Caco-2 (cell line): ENCODE data around the gene PRSS57. TPM values are rescaled to one million over a fixed set of nuclear protein-coding genes. Genes with fewer than 3 reads are reported as not detected.

ENCODE experiments used
- BruUV-seq: library from RNA; stranded (reverse); fragments of 400-500 nt; replicated peaks from 2 replicates; lab custom pipeline; 2021; lab: Mats Ljungman, UMichigan
- CTCF ChIA-PET: fragments of 300-600 bp; sonication (Branson Sonifier 250); formaldehyde crosslinking; loops from one replicate; lab custom pipeline; 2022; ENCODE audit warnings: antibody characterized with exemption; lab: Charles Lee
- POLR2A ChIA-PET: fragments of 300-600 bp; sonication (Branson Sonifier 250); formaldehyde crosslinking; loops from one replicate; lab custom pipeline; 2022; ENCODE audit warnings: antibody characterized with exemption; lab: Charles Lee
- DNase-seq, 2 experiments: peaks; one replicate each; pipeline versions ENCODE4 v3.0.0 to v3.0.0-alpha.2; 2020 to 2022
- H3K27me3 ChIP-seq: replicated peaks from 2 replicates; pipeline ENCODE4 v1.6.0; 2011; ENCODE audit warnings: low read length; ENCODE audit not compliant: control insufficient read depth, insufficient read depth
- H3K36me3 ChIP-seq: 2 replicates; pipeline ENCODE4 v1.5.1; 2011; ENCODE audit warnings: low read length; ENCODE audit not compliant: control insufficient read depth, insufficient read depth
- H3K4me1 ChIP-seq: fragments of 250-450 bp; sonication (Bioruptor Pico); 2 replicates; pipeline ENCODE4 v1.5.1; 2020; ENCODE audit warnings: mild to moderate bottlenecking
- H3K4me3 ChIP-seq: 2 replicates; pipeline ENCODE4 v1.5.1; 2011; ENCODE audit warnings: low read depth, mild to moderate bottlenecking, control low read depth, low read length
- H3K9me3 ChIP-seq: fragments of 250-450 bp; sonication (Bioruptor Pico); 2 replicates; pipeline ENCODE4 v1.5.1; 2020; ENCODE audit warnings: mild to moderate bottlenecking, moderate library complexity
- H3K27ac Mint-ChIP-seq: one replicate; pipeline ENCODE4 v1.8.0; 2022; ENCODE audit warnings: mixed read lengths; ENCODE audit not compliant: unreplicated experiment
- H3K27me3 Mint-ChIP-seq: one replicate; pipeline ENCODE4 v1.8.0; 2022; ENCODE audit warnings: mixed read lengths; ENCODE audit not compliant: insufficient read depth, unreplicated experiment
- H3K36me3 Mint-ChIP-seq: one replicate; pipeline ENCODE4 v1.8.0; 2022; ENCODE audit warnings: mild to moderate bottlenecking, mixed read lengths; ENCODE audit not compliant: insufficient read depth, unreplicated experiment
- H3K4me1 Mint-ChIP-seq: one replicate; pipeline ENCODE4 v1.8.0; 2022; ENCODE audit warnings: low read depth, mixed read lengths; ENCODE audit not compliant: unreplicated experiment
- H3K4me3 Mint-ChIP-seq: one replicate; pipeline ENCODE4 v1.8.0; 2022; ENCODE audit warnings: mild to moderate bottlenecking, moderate library complexity, mixed read lengths; ENCODE audit not compliant: unreplicated experiment
- H3K9me3 Mint-ChIP-seq: one replicate; pipeline ENCODE4 v1.8.0; 2022; ENCODE audit warnings: mixed read lengths; ENCODE audit not compliant: unreplicated experiment
- intact Hi-C: fragments of 100-400 bp; cut with micrococcal nuclease; formaldehyde crosslinking; loops from one replicate; pipeline ENCODE4 v1.10.0; 2022; ENCODE audit not compliant: unreplicated experiment
- total RNA-seq: library from RNA; stranded (reverse); gene quantifications from 2 replicates; pipeline ENCODE4 v1.2.3, GENCODE V29; 2022
- TF ChIP-seq, protein P1 (sequence below), 2 experiments: fragments of 200-600 bp in 1 of 2; IDR thresholded peaks; 1 replicate in 1 of 2; 2 replicates in 1 of 2; pipeline versions ENCODE4 v1.5.1 to v1.8.0; 2011 to 2022; ENCODE audit warnings: antibody characterized with exemption in 1 of 2, control low read depth in 1 of 2, inconsistent platforms in 1 of 2, low read depth in 1 of 2, low read length in 1 of 2, mild to moderate bottlenecking in 1 of 2, moderate library complexity in 1 of 2; ENCODE audit not compliant: insufficient read depth in 1 of 2, severe bottlenecking in 1 of 2, unreplicated experiment in 1 of 2

The PRSS57 gene
- total RNA-seq, 1 experiment from 2014 or later, result not detected

GRCh38 chr19:681029-682019 is 13.9 kb downstream of the PRSS57 start:
- CTCF ChIA-PET, result interaction anchor here (0.5 to 0.9 kb wide), 3 partner anchors 10 to 72 kb away, joined by 3 to 11 read pairs (median 4); no protein-coding TSS in a partner anchor
- no peaks in the 10 kb centered on the region for H3K4me1 Mint-ChIP-seq

GRCh38 chr19:680287-681028 is 14.8 kb downstream of the PRSS57 start:
- DNase-seq, result peak; percentile 98 to 99
- Histone ChIP-seq H3K4me3 (peak overlapping the region; percentile 61), H3K36me3 (no peaks in the 10 kb centered on the region; the same call in 1 of the 2 replicates), H3K9me3 (no peaks in the 10 kb centered on the region), H3K27me3 (no peaks in the 10 kb centered on the region), H3K4me1 (peaks cover 11% of the 10 kb centered on the region)
- peak overlapping the region; percentile 75 for H3K4me3 Mint-ChIP-seq
- TF ChIP-seq, protein P1, sequence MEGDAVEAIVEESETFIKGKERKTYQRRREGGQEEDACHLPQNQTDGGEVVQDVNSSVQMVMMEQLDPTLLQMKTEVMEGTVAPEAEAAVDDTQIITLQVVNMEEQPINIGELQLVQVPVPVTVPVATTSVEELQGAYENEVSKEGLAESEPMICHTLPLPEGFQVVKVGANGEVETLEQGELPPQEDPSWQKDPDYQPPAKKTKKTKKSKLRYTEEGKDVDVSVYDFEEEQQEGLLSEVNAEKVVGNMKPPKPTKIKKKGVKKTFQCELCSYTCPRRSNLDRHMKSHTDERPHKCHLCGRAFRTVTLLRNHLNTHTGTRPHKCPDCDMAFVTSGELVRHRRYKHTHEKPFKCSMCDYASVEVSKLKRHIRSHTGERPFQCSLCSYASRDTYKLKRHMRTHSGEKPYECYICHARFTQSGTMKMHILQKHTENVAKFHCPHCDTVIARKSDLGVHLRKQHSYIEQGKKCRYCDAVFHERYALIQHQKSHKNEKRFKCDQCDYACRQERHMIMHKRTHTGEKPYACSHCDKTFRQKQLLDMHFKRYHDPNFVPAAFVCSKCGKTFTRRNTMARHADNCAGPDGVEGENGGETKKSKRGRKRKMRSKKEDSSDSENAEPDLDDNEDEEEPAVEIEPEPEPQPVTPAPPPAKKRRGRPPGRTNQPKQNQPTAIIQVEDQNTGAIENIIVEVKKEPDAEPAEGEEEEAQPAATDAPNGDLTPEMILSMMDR (IDR thresholded peaks at IDR 0.05; ENCODE audit: insufficient read depth in 1 of 2, low read depth in 1 of 2, low read length in 1 of 2, severe bottlenecking in 1 of 2, unreplicated experiment in 1 of 2), result peak; percentile 23 to 45
- no peaks in the 10 kb centered on the region for H3K9me3 Mint-ChIP-seq
- peaks cover 1% of the 10 kb centered on the region for H3K4me1 Mint-ChIP-seq
- H3K27me3 Mint-ChIP-seq, result no peaks in the 10 kb centered on the region
- CTCF ChIA-PET, result interaction anchor here (0.5 to 1.6 kb wide), 4 partner anchors 9 to 73 kb away, joined by 3 to 11 read pairs (median 4); no protein-coding TSS in a partner anchor
- H3K27ac Mint-ChIP-seq, result peak overlapping the region; percentile 82
- peaks cover 33% of the 10 kb centered on the region for H3K36me3 Mint-ChIP-seq
- POLR2A ChIA-PET, result interaction anchor here (0.5 to 1.5 kb wide), 4 partner anchors 12 to 102 kb away, joined by 3 to 6 read pairs (median 4); no protein-coding TSS in a partner anchor
- intact Hi-C loops, result loop anchor here (1.0 to 2.0 kb wide), 2 partner anchors 18 to 72 kb away; partner anchors contain the start of gene RNF126
- no TSS peak for BruUV-seq

More at GRCh38 chr19:681029-682019, 13.9 kb downstream of the PRSS57 start:
- H3K36me3 Mint-ChIP-seq, result peaks cover 31% of the 10 kb centered on the region
- POLR2A ChIA-PET, result interaction anchor here (0.8 kb wide), 1 partner anchor 12 kb away, joined by 4 read pairs; no protein-coding TSS in a partner anchor
- H3K27me3 Mint-ChIP-seq, result no peaks in the 10 kb centered on the region
- Histone ChIP-seq H3K4me1 (peaks cover 6% of the 10 kb centered on the region; the same call in 1 of the 2 replicates), H3K4me3 (no peak overlapping the region), H3K36me3 (no peaks in the 10 kb centered on the region; the same call in 1 of the 2 replicates), H3K9me3 (no peaks in the 10 kb centered on the region), H3K27me3 (no peaks in the 10 kb centered on the region)
- H3K4me3 Mint-ChIP-seq, result peak overlapping the region; percentile 75
- no TSS peak for BruUV-seq
- intact Hi-C loops, result loop anchor here (2.0 kb wide), 1 partner anchor 19 kb away; the partner anchor contains the start of gene RNF126
- no peak for DNase-seq
- no peaks in the 10 kb centered on the region for H3K9me3 Mint-ChIP-seq
- TF ChIP-seq, protein P1 (IDR thresholded peaks at IDR 0.05; ENCODE audit: insufficient read depth in 1 of 2, low read depth in 1 of 2, low read length in 1 of 2, severe bottlenecking in 1 of 2, unreplicated experiment in 1 of 2), result no peak
- peak overlapping the region; percentile 82 for H3K27ac Mint-ChIP-seq
